Central memory CD4-positive, alpha-beta T cell (primary cell): ENCODE measurements around the gene ANXA6.

Experiments used
- DNase-seq: peaks from one replicate; pipeline ENCODE4 v3.0.0; 2022

The ANXA6 gene

DNA sequence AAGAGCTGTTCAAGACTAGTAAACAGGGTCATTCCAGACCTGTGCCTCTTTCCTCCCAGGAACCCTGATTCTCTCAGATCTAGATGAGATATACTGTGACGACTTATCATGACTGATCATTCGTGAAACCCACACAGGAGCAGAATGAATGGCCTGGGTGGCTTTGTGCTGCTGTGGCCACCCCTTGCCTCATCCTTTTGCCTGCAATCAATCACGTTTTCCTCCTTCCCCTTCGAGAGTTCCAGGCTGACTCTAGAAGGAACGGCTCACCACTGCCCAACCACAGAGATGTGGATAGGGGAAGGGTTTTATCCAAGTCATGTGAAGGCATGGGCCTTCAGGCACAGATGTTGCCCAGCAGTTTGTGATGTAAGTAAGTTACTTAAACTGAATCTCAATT, 5.8 kb downstream of the ANXA6 start:
- no peak for DNase-seq

GRCh38 chr5:151151263-151151660, 6.3 kb downstream of the ANXA6 start:
- DNase-seq = peak; percentile 23

GRCh38 chr5:151150471-151151262, 6.9 kb downstream of the ANXA6 start:
- peak; percentile 82 for DNase-seq

DNA sequence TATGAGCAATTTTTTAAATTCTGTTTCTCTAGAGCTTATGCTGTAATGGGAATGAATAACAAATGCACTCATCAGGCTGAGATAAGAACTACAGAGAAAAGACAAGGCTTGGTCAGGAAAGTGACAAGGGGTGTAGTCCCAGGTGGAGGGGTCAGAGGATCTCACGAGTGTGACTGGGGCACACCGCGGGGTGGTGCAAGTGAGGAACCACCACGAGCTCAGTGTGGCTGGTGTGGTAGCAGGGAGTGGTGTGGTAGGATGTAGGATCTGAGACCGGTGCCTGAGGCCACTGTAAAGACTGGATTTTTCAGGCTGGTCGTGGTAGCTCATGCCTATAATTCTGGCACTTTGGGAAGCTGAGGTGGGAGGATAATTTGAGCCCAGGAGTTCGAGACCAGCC, 9.0 kb downstream of the ANXA6 start:
- DNase-seq = no peak

GRCh38 chr5:151147033-151147432, 10.5 kb downstream of the ANXA6 start:
- no peak for DNase-seq

GRCh38 chr5:151146061-151146460, 11.5 kb downstream of the ANXA6 start:
- no peak for DNase-seq

DNA sequence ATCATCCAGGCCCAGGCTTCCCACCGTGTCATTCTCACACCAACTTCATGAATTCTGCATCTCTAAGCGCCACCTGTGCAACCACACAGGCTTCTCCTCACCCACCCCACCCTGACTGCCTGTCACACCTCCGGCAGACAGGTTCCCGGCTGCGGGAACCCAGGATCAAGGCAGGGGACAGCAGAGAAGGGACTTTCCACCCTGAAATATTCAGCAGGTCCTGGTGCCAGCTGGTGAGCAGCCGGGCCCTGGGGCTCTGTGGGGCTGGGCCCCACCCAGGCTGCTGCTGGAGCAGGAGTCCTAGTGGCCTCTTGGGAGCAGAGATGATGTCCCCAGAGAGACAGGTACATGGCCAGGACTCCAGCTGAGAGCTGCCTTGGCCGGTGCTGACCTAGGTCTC, 12.7 kb downstream of the ANXA6 start:
- DNase-seq = no peak

DNA sequence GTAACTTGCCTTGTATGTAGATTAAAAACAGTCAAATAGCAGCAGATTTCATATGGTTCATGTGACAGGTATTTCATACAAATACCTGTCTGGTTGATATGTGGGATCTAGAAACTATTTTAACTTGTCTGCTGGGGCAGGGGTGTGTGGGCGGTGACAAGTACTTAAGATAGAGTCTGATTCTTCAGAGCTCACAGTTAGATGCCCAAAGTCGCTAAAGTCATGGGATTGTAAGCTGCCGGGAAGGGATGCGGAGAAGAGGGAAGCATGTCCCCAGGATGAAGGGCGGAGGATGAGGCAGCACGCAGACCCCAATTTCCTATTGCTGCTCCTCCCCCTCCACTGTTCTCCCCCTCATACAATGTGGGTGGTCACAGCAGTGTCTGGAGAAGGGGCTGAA, 13.3 kb downstream of the ANXA6 start:
- no peak for DNase-seq

GRCh38 chr5:151143645-151144044, 13.9 kb downstream of the ANXA6 start:
- no peak for DNase-seq

DNA sequence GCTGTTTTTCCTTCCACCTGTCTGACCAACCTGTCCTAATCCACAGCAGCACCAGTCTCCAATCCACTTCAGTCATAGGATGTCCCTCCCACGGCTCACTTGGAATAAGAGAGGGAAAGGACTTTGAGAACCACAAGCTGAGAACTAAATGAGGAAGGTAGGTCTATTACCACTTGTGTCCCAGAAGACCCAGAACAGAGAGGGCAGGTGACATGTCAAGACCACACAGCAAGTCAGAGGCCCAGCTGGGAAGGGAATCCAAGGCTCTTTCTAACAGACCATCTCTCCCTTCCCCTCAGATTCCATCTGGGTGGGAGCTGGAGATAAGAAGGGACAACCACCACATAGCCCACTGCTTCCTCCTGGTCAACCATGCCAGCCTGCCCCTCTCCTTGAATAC, 14.6 kb downstream of the ANXA6 start:
- DNase-seq = no peak

DNA sequence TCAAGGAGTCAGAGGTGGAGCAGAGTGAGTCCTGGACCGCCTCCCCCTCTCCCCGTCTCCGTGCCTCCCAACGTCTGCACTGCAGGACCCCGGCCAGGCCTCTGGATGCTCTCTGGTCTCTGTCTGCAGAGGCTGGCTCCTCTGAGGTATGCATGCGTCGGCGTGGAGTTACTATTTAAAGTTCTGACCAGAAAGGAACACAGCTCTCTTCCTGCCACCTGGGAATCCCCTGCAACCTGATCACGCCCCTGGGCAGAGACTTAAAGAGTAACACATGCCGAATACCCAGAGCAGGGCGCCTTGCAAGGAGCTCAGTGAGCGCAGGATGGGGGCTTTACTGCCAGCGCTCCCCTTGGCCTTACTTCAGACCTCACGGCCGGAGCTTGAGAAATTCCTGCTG, 16.0 kb downstream of the ANXA6 start:
- DNase-seq = peak; percentile 60

DNA sequence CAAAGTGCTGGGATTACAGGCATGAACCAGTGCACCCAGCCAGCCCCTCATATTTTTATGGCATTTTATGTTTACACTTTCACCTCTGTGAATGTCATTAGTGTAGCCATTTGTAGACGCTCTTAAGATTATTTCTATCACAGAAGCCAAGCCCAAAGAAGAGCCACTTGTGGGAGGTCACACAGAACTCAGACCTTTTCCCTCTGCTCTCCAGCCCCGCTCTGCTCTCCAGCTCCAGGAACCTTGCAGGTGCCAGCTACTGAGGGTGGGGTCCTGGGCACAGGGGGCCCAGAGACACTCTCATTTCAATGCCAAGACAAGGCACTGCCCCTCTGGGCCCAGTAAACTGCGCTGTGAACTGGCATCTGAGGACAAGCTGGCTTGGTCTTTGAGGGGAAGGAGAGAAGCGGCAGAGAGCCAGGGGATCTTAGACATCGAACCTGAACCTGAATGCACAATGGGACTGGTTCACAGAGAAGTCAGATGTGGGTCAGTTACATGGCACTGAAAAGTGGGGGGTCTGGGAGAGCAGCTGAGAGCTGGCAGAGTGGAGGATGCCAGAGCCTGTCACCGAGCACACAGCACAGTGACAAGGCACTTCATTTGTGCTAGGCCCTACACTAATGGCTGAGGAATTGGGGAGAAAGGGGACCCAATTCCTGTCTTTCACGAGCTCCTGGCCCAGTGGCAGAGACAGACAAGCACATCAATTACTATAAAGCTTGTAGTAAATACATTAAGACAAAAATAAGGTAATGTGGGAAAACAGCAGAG, 16.7 kb downstream of the ANXA6 start:
- no peak for DNase-seq

- peak; percentile 36 for DNase-seq
Observed at GRCh38 chr5:151139646-151140045, 17.9 kb downstream of the ANXA6 start.

GRCh38 chr5:151139015-151139414, 18.6 kb downstream of the ANXA6 start:
- peak; percentile 53 for DNase-seq

DNA sequence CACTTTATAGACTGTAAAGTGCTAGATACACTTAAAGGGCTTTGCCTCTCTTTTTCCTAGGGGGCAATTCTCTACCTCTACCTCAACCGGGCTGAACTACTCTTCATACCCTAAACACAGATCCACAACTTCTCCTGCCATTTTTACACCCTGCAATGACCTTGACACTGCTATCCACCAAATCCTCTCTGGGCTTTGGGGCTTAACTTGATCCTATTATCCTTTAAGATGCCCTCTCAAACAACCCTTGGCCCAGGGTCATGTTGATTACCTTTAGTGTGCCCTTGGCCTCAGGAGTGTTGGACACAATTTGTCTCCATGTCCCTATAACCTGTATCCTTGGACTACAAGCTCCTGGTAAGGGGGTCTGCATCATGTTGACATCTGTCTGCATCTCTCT, 19.5 kb downstream of the ANXA6 start:
- no peak for DNase-seq

DNA sequence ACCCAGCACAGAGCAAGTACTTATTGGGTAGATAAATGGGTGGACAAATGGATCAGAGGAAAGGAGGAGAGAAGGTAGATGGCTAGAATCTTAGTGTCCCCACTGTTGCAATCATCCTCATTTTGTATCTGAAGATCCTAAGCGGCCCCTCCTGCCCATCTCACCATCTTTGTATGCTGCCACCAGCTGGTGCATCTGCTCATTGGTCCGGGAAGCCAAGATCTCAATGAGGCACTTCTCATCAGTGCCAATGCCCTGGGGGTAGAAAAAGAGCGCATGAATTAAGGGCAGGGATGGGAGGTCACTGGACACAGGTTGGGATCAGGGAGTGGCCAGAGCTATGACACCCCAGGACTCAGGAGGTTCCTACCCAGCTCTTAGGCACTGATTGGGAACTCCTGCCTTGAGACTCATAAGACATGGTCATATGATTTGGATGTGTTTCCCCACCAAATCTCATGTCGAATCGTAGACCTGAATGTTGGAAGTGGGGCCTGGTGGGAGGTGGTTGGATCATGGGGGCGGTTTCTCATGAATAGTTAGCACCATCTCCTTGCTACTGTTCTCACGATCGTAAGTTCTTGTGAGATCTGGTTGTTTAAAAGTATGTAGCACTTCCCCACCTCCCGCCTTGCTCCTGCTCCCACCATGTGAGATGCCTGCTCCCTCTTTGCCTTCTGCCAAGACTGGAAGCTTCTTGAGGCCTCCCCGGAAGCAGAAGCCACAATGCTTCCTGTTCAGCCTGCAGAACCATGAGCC, 20.3 kb downstream of the ANXA6 start:
- no peak for DNase-seq

DNA sequence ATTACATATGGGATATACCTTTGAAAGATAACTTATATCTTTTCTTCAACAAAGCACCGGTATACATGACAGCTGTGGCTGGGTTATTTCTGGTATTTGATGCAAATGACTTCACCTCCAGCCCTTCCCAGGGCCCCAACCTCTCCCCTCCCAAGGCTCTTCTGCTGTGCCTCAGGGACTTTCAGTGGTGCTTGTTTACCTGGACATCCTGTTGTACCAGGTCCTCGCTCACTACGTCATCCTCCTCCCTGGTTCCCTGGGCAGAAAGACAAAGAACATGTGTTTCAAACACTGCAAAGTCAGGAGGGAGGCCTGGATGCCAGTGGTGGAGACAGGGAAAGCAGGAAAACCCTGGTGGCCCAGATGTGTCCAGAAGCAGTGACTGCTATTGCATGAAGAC, 23.4 kb downstream of the ANXA6 start:
- no peak for DNase-seq

GRCh38 chr5:151132963-151133362, 24.6 kb downstream of the ANXA6 start:
- DNase-seq = no peak

- no peak for DNase-seq
Observed at GRCh38 chr5:151130922-151131891, 26.4 kb downstream of the ANXA6 start.

DNA sequence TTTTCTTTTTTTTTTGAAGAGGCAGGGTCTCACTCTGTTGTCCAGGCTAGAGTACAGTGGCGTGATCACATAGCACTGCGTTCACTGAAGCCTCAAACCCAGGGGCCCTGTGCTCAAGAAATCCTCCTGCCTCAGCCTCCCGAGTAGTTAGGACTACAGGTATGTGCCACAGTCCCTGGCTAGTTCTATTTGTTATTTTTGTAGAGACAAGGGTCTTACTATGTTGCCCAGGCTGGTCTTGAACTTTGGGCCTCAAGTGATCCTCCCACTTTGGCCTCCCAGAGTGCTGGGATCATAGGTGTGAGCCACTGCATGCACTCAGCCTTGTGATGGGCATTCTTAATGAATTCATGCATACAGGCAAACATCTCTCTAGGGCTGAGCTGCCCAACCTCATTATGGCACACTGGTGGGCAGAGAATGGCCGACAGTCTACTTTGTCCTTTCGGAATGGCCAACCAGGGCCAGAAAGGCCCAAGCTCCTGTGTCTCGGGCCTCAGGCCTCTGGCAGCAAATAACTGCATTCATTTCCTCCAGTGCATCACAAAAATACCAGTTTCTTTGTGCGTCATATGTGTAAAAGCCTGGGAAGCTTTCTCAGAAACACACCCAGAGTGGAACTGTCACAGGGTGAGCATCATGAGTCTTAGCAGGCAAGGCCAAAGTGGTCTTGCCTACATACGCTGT, 27.2 kb downstream of the ANXA6 start:
- DNase-seq = no peak

DNA sequence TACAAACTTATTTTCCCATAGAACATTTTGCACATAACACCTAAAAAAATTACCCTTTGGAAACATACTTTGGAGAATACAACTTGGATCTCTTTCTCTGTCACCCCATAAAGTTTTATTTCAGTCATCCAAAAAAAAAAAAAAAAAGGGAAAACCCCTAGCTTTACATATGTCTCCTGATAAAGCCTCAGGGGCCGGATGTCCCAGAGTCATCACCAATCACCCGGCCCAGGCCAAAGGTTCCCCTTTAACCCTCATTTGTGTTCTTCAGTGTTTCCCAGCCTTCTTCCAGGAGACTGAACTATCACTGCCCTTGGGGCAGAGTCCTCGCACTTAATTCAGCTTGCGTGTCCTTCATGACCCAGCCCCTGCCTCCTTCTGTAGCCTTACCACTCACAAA, 28.8 kb downstream of the ANXA6 start:
- DNase-seq = no peak

DNA sequence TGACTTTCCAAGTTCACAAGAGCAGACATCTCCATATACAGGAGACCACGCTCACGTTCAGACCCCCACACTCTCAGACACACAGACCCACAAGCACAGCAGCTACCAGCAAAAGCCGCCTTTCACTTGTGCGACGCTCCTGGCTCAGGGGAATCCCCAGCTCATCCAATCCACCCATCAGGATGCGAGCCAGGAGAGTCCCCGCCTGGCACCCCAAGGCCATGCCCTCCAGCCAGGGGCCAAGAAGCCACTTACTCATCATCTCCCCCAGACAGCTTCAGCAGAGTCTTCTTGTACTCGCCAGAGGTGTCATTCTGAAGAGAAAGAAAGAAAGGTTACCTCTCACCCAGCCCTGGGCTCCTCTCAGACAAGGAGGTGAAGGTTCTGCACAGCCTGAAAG, 29.7 kb downstream of the ANXA6 start:
- DNase-seq = no peak
